GM19463 (cell line): Measurements from ENCODE around the gene TBX2.

ENCODE experiments used
- ATAC-seq: cut with Tn5 transposase; IDR thresholded peaks from one replicate; pipeline ENCODE4 v1.9.1; 2021; ENCODE audit warnings: mild to moderate bottlenecking, moderate library complexity; ENCODE audit not compliant: unreplicated experiment

The TBX2 gene

DNA sequence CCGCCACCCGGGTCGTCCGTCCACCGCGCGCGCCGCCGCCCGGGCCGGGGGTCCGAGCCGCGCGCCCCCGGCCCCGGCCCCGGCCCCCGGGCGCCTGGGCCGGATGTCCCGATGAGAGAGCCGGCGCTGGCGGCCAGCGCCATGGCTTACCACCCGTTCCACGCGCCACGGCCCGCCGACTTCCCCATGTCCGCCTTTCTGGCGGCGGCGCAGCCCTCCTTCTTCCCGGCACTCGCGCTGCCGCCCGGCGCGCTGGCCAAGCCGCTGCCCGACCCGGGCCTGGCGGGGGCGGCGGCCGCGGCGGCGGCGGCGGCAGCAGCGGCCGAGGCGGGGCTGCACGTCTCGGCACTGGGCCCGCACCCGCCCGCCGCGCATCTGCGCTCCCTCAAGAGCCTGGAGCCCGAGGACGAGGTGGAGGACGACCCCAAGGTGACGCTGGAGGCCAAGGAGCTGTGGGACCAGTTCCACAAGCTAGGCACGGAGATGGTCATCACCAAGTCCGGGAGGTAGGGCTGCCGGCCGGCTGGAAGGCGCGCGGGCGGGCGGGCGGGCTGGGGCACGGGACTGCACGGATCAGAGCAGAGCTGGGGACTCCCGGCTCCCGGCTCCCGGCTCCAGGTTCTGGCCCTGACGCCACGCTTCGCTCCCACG lies 548 bp downstream of the TBX2 start:
- ATAC-seq = no peak

DNA sequence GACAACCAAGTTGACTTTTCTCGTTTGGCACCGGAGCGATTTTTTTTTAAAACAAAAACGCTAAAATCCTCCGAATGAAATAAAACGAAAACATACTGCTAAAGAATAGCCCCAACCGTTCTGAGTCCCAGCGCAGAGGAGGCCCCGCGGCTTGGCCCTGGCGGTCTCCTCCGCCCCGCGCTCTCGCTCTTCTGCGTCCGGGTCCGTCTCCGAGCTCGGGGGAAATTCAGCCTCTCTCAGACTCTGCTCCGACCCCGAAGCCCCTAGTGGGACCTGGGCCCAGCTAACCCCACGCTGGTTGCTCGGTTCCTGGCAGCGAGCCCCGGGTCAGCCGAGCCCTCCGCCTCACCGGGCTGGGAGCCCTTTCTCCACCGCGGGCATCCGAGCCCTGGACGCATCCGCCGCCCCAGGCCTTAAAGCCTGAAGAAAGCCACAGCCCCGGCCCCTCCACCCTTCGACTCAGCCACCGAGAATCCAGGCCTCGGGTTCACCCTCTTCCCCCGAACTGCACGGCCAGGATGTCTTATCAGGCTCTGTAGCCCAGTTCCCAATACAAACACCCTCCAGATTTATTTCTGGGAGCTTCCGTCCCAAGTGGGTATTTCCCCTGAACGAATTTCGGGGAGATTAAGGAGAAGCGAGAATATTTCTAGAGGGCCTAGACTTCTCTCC lies 1.2 kb downstream of the TBX2 start:
- ATAC-seq = no peak

DNA sequence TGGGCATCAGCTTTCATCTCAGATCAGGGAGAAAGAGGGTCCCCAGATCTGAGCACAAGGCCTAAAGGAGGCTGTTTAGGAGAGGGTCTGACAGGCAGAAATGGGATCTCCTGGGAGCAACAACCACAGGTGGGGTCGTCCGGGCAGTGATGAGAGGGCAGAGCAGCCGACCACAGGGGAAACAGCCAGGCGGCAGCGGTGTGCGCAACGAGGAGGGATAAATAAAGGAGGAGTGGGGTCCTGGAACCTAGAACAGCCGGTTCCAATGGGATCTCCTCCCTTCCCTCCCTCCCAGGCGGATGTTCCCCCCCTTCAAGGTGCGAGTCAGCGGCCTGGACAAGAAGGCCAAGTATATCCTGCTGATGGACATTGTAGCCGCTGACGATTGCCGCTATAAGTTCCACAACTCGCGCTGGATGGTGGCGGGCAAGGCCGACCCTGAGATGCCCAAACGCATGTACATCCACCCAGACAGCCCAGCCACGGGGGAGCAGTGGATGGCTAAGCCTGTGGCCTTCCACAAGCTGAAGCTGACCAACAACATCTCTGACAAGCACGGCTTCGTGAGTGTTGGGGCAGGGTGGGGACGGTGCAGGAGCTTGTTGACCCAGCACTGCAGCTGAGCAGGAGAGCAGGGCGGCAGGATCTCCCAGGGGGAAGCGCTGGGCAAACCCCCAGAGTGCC lies 1.9 kb downstream of the TBX2 start:
- ATAC-seq = no peak

DNA sequence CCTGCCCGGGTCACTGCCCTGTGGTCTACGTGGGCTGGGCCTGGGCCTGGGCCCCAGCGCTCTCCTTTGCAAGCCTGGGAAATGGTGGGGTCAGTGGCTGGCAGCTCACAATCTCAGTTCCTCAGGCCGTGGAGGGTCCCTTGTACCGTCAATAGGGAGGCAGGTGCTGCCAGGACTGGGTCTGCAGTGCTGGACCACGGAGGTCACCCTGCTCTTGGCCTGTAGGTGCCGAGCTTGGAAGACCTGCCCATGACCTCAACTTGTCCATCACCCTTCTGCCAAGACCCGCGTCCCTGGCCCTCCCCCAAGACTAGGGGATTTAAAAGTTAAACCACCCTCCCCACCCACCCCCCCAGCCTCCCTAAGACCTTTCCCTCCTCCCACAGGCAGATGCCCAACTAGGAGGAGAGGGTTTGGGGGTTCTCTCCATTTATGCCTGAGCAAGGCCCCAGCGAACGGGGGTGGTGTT lies 2.5 kb downstream of the TBX2 start:
- ATAC-seq = no peak

DNA sequence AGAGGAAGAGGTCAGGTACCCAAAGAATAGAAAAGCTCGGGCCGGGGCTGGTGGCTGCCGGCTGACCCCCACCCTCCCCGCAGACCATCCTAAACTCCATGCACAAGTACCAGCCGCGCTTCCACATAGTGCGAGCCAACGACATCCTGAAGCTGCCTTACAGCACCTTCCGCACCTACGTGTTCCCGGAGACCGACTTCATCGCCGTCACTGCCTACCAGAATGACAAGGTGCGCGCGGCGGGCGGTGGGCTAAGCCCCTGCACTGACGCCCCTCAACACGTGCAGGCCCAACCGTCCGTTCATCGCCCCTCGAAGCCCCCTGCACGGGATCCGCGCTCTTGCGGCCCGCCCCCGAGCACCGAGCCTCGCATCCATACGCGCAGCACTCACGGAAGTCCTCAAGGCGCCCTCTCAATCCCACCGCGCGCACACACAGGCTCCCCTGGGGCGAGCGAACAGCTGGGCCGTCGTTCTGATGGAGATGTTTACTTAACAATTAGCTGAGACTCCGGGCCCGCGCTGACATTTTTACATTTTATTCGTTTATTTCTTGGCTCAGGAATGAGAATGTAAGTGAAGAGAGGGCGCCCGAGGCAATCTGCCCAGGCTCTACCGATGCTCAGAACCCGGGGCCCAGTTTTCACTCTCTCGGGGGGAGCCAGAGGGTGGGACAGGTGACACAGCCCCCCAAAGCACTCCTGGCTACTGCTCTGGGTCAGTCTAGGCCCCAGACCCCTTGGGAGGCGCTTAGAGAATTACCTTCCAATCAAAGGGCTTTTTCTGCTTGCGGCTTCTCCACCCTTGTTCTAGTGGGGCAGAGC lies 3.5 kb downstream of the TBX2 start:
- no peak for ATAC-seq

DNA sequence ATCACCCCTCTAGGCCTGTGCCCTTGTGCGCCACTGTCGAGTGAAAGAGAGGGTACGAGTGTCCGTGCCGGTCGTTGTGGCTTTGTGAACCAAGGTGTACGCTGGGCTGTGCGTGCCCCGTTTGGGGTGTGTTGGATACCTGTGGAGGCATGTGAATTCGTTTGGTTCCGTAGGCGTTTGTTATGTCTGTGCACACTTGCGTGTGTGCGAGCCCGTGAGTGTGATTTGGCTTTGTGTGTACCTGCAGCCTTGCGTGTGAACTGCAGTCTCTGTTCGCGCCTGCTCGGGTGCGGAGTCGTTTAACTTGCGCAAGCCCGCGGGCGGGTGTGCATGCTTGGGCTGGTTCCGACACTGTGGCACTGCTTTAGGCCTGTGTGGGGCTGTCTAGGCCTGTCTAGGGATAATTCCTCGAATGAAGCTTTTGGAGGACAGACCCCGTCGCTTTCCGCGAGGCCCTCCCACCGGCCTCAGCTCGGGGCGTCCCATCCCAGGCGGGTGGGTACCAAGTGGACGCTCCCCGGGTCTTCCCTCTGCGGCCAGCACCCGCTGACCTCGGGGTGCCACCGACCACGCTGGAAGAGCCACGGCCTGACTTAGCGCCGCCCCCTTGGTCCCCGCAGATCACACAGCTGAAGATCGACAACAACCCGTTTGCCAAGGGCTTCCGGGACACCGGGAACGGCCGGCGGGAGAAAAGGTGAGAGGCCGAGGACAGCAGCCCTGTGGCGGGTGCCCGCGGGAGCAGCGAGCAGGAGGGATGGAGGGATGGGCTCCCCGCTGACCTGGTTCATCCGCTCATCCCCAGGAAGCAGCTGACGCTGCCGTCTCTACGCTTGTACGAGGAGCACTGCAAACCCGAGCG lies 4.4 kb downstream of the TBX2 start:
- no peak for ATAC-seq

DNA sequence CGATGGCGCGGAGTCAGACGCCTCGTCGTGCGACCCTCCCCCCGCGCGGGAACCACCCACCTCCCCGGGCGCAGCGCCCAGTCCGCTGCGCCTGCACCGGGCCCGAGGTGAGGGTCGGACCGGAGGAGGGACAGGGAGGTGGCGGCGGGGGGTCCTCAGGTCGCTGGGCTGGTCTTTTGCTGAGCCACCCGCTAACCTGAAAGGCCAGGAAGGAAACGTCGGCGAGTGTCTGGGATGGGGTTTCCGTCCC lies 4.9 kb downstream of the TBX2 start:
- no peak for ATAC-seq

DNA sequence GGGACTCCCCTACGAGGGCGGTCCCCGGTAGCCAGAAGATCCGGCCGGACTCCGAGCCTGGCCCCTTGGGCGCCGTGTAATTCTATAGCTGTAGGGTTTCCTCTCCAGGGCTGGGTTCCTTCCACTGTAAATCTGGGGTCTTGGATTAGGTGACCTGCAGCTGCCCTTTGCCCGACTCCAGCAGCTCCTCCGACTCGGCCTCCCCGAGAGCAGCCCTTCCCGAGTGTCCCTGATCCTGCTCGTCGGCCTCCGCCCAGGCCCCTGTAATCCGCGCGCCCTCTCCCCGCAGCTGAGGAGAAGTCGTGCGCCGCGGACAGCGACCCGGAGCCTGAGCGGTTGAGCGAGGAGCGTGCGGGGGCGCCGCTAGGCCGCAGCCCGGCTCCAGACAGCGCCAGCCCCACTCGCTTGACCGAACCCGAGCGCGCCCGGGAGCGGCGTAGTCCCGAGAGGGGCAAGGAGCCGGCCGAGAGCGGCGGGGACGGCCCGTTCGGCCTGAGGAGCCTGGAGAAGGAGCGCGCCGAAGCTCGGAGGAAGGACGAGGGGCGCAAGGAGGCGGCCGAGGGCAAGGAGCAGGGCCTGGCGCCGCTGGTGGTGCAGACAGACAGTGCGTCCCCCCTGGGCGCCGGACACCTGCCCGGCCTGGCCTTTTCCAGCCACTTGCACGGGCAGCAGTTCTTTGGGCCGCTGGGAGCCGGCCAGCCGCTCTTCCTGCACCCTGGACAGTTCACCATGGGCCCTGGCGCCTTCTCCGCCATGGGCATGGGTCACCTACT lies 5.5 kb downstream of the TBX2 start:
- ATAC-seq = no peak

DNA sequence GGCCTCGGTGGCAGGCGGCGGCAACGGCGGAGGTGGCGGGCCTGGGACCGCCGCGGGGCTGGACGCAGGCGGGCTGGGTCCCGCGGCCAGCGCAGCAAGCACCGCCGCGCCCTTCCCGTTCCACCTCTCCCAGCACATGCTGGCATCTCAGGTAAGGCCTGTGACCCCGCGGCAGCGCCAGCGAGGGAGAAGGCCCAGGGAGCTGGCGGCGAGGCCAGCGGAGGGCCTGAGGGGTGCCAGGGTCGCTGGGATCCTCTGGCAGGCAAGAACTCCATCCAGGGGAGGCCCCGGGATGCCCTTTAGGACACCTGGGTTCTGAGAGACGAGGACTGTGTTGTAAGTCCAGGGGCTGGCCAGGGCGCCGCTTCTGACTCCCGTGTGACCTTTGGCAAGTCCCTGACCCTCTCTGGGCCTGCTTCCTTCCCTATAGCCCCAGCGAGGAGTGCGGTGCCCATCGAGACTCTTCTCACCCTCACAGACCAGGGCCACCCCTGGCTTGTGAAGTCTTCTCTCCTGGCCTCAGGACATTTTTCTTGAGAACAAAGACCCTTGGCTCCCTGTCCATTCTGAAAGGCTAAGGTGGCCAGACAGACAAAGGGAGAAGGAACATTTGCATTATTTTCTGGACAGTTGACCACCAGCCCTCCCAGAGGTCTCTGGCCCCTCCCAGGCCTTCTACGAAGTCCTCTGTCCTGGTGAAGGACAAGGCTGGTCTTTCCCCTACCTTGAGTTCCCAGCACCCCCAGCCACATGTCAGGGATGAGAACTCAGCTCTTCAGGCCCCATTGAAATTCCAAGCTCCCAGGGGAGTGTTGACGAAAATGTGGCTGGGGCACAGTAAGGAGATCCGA lies 6.3 kb downstream of the TBX2 start:
- ATAC-seq = no peak

DNA sequence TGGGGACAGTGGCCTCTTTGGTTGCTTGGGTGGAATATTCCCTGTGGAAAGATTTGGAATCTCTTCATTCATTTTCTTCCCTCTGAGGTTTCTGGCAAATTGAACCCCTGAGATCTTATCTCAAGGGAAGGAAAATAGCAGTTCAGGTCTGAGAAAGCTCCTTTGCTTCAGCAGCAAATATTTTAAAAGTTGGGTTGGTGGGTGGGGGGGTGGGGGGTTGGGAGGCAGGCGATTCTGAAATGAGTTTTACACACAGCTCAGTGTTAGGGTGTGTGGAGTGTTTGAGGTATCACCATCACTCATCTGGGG lies 6.8 kb downstream of the TBX2 start:
- no peak for ATAC-seq

DNA sequence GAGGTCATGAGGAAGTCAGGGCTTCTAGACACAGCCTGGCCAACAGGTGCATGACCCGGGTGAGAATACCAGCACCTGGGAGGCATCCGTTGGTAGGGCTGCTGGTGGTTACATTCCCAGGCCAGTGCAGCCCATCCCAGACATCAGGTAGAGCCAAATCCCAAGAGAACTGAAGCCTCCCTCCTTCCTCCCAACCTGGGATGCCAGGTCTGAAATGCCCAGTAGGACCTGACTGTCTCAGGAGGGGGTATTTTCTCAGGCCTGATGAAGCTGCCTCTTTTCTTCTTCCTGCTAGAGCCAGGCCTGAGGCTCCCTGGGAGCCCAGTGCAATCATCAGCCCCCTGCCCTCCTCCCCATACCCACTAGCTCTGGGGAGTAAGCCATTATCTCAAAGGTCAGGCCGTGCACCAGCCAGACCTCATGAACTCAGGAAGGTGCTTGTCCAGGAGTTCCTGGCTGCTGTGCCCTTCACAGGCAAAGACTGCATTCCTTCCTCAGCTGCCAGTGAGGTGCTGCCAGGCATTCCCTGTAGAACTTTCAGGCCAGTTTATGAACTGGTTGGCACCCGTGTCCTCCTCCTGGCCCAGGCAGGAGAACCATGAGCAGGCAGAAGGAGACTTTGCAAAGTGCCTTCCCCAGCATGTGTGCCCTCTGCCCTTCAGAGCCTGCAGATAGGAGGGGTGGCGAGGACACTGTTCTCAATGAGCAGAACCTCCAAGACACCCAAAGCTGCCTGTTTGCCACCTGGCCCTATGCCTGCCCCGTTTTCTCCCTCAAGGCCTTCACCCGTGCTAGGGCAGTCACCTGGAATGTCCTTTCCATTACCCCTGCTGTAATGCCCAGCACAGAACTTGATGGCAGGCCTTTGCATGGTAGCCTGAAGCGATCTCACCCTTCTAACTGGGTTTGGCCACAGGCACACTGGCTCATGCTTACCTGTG lies 7.6 kb downstream of the TBX2 start:
- no peak for ATAC-seq

DNA sequence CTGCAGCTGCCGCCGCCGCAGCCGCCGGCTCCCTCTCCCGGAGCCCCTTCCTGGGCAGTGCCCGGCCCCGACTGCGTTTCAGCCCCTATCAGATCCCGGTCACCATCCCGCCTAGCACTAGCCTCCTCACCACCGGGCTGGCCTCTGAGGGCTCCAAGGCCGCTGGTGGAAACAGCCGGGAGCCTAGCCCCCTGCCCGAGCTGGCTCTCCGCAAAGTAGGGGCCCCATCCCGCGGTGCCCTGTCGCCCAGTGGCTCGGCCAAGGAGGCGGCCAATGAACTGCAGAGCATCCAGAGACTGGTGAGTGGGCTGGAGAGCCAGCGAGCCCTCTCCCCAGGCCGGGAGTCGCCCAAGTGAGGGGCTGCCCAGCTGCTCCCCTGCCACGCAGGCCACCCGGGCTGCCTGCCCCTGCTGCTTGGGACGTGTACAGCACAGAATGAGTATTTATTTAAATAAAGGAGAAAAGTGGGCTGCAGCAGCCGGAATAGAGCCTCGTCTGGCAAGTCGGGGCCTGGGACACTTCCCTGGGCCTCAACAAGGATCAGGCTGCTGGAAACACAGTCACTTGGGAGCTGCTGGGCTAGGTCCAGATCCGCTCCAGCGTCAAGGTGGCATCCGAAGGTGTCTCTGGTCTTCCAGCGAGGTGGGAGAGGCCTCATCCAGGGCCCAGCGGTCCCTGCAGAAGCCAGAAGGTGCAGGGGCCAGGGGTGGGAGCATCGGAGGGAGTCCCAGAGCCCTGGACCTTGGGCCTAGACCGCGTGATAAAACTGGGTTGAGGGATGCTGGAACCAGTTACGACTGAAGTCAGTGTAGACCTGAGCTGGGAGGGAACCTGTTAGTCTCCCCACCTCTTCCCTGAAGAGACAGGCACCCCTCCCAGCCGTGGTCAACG lies 8.8 kb downstream of the TBX2 start:
- ATAC-seq = no peak

DNA sequence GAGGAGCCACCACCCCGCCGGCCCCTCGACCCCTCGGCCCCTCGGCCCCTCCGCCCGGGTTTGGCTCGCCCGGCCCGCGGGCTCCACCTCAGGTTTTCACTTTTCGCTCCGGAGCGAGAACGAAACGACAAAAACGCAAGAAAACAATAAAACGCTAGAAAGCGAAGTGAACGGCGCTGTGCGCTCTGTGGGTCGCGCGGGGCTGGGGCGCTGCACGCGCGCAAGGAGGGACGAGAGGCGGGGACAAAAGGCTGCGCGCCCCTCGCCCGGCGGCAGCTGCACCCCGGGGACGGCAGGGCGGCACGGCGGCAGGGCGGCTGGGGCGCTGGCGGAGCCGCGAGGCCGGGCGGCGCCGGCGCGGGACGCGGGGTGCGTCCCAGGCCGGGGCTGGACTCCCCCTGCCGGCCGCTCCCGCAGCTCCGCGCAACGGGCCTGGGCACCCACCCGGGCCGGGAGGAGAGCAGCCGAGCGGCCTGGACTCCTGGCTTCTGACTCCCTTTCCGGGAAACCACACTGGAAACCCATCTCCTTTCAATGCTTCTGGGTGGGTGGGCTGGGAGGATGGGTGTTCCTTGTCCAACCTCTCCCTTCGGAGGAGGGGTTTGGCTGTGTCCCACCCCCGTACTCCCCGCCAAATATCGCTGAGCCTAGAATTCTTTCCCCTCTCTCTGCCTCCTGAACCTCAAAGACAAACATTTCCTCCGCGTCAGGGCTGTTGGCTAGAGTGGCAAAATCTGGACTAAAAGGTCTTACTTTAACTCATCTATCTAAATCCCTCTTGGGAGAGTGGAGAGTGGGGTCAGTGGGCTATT lies 9.9 kb downstream of the TBX2 start:
- no peak for ATAC-seq

DNA sequence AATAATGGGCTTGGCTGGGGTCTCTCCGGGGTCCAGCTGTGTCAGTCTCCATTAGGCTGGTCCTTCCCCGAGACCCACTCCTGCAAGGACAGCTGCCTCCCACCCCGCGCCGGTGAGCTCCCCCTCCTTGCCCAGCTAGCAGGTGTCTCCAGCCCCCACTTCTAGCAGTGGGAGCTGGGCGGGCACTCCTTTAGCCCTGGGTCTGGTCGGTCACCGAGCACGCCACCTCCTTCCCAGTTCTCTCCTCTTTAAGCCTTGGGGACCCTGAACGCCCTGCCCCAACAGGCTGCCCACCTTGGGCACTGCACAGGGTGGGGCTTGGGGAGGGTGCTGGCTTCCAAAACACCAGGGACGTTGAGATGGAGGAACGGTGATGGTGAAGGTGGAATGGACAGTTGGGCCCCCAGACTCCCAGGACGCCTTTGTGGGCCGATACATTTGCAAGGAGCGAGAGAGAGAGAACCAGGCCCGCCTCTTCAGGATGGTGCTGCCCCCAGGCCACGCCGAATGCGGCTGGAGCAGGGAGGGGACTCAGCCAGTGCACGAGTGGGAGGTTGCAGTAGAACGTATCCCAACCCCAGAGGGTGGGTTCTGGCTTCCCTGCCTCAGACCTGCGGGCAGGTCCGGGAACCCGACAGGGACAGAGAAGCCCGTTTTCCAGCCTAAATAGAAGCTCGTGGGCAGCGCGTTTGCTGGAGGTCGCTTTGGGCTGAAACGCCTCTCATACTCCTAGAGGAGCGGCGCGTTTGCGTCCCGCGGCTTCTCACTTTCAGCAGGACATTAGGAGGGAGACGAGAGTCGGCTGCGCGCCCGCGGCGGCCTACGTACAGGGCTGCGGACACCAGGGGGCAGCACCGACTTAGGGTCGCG lies 10.7 kb downstream of the TBX2 start:
- ATAC-seq = no peak

DNA sequence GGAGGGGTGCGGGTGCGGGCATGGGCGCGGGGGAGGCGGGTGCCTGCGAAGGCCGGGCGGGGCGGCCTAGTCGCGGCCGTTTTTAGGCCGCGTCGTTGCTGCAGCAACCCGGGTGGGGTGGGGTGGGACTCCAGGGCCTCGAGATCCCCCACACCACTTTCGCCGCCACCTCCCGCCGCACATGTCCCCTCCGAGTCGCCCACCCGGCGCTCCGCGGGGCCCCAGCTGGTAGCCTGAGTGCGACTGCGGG lies 11.3 kb downstream of the TBX2 start:
- ATAC-seq = no peak
